GM13976 (cell line): ENCODE data around the gene KRT82.

Experiments
- DNase-seq: peaks from one replicate; pipeline ENCODE4 v3.0.0; 2012; ENCODE audit warnings: low spot score
- in situ Hi-C: fragments of 300-500 bp; cut with MboI; formaldehyde crosslinking; loops from one replicate; pipeline ENCODE4 v1.12.0; 2022; ENCODE audit warnings: low sequenced_read_pairs, mixed read lengths, inconsistent platforms; ENCODE audit not compliant: unreplicated experiment
- TF ChIP-seq, protein P1 (sequence below): IDR thresholded peaks from 2 replicates; pipeline ENCODE4 v1.5.1; 2012; ENCODE audit warnings: borderline replicate concordance, mild to moderate bottlenecking; ENCODE audit not compliant: insufficient read depth; ENCODE audit errors: extremely low read depth, missing control alignments, control extremely low read depth

The KRT82 gene

DNA sequence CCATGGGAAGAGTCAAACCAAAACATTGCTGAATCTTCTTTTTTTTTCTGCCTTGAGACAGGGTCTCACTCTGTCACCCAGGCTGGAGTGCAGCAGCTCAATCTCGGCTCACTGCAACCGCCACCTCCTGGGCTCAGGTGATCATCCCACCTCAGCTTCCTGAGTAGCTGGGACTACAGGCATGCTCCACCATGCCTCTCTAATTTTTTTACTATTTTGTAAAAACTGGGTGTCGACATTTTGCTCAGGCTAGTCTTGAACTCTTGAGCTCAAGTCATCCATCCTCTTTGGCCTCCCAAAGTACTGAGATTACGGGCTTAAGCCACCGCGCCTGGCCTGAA lies 29.5 kb upstream of the KRT82 start:
- in situ Hi-C loops, result no loop called here
- DNase-seq, result no peak
- TF ChIP-seq, protein P1, sequence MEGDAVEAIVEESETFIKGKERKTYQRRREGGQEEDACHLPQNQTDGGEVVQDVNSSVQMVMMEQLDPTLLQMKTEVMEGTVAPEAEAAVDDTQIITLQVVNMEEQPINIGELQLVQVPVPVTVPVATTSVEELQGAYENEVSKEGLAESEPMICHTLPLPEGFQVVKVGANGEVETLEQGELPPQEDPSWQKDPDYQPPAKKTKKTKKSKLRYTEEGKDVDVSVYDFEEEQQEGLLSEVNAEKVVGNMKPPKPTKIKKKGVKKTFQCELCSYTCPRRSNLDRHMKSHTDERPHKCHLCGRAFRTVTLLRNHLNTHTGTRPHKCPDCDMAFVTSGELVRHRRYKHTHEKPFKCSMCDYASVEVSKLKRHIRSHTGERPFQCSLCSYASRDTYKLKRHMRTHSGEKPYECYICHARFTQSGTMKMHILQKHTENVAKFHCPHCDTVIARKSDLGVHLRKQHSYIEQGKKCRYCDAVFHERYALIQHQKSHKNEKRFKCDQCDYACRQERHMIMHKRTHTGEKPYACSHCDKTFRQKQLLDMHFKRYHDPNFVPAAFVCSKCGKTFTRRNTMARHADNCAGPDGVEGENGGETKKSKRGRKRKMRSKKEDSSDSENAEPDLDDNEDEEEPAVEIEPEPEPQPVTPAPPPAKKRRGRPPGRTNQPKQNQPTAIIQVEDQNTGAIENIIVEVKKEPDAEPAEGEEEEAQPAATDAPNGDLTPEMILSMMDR, result no peak

DNA sequence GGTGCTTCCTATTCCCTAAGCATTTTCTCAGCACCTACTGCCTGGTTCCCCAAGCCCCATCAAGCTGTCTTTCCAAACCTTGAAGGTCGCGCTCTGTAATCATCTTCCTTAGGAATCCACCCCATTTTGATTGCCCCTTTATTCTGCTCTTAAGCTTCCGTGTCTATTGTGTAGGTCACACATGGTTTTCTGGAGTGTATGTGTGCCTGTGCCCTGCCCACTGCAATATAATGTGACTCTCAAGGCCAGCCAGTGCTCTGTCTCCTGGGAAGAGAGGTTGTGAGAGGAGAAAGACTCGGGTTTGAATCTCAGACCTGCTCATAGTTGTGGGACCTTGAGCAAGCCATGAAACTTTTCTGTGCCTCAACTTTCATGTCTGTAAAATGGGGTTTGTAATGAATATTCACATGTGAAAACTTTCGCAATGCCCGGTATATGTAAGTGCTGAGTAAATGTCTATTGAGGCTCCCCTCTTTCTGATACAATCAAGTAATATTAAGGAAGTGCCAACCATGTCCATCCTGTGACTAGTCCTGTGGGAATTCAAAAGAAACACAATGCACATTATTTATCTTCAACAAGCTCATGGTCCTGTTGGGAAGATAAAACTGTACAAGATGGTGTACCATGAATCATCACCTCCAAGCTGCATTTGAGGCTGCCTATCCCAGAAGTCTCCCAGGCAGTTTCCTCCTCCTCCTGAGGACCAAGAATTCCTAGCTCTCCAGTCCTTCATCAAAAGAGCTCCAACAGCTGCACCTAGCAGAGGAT lies 28.8 kb upstream of the KRT82 start:
- TF ChIP-seq, protein P1, result no peak
- in situ Hi-C loops, result no loop called here
- no peak for DNase-seq

DNA sequence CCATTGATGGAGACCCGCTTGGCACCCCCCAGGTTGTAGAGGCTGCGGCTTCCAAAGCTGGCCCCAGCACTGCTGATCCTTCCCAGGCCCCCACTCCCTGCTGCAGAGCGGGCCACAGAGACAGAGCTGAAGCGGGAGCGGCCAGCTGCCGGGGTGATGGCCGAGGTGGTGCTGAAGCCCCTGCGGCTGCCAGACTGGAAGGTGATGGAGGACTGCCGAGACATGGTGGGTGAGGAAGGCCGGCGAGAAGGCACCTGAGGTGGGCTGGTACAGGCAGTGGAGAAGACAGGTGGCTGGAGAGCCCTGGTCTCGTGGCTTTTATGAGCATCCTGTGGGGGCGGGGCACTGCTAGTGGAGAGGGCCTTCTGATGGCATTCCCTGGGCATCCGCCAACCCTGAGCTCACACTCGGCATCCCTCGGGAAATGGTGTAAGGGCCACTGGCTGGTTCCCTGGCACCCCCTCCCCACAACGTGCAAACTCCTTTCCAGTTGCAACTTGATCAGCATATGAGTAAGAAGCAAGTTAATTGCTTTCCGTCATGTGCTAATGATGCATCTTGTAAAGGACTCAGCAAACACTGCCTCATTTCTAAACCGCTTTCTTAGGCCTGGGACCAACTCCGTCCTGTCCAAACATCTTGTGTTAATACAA lies 28.1 kb upstream of the KRT82 start, which contains the start of gene KRT75:
KRT75 (minus strand) TSS at position 291 of the 653 bp plus-strand sequence; CDS start at position 224, 67 bp downstream.
- DNase-seq, result no peak
- in situ Hi-C loops, result no loop called here
- TF ChIP-seq, protein P1, result no peak

DNA sequence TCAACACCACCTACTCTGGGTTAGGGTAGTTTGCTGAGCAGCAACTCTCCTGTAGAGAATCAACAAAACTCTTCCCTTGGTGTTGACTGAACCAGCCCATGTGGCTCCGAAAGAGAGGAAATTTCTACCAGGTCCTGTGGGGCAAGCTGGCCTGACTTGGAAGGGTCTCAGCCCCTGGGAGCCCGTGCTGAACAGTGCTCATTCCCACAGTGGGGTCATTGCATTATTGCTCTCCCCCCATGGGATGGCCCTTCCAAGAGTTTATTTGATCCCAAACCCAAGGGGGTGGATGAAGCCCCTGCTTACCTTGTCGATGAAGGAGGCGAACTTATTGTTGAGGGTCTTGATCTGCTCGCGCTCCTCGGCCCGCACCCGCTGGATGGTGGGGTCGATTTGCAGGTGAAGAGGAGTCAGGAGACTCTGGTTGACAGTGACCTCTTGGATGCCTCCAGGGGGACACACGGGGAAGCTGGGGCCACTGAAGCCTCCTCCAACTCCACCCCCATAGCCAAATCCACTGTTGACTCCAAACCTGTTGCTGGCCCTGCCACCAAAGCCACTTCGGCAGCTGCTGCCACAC lies 27.5 kb upstream of the KRT82 start:
- no peak for DNase-seq
- in situ Hi-C loops, result no loop called here

DNA sequence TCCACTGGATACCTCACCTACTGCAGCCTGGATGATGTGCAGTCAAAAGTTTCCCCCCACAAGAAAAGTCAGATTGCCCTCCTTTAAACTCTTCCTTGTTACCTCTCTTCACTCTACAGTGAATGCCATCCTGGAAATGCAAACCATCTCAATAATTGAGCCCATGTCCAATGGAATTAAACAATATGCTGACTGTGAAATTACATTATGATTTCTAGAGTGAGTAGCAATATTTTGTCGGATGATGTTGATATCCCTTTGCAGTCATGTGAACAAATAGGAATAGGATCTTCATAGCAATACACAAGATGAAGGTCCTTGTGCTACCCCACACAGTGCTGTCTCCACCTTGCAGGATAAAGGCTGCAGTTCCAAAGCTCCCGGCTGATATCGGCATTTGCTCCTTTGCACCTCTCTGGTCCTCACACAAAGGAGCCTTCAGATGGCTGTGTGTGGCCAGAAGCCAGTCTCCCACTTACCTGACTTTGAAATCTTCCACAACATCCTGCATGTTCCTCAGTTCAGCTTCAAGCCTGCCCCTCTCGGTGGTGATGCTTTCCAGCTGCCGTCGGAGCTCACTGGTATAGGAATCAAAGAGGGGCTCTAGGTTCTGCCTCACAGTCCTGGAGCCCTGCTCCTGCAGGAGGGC lies 26.5 kb upstream of the KRT82 start:
- DNase-seq, result no peak
- TF ChIP-seq, protein P1, result no peak

More for the DNA sequence above, 27.5 kb upstream of the KRT82 start:
- TF ChIP-seq, protein P1, result no peak

DNA sequence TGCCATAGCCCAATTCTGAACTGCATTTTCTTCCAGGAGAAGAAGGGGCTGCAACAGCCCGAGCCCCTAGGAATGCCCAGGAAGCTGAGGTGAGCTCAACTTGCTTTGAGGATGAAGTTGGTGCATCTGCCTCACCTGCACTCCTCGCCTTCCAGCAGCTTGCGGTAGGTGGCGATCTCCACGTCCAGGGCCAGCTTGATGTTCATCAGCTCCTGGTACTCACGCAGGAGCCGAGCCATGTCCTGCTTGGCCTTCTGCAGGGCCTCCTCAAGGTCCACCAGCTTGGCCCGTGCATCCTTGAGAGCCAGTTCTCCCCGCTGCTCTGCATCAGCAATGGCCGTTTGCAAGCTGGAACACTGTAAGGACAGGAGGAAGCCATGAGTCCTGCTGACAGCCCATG lies 22.0 kb upstream of the KRT82 start:
- TF ChIP-seq, protein P1, result no peak
- DNase-seq, result no peak
- in situ Hi-C loops, result no loop called here

More for the DNA sequence above, 26.5 kb upstream of the KRT82 start:
- in situ Hi-C loops, result no loop called here
